CD4-positive, alpha-beta T cell treated with Interleukin-2 at 100 ng/mL for 4 hours (primary cell): Measurements from ENCODE around the gene IFI44.
A peak's percentile ranks its signal among the peaks of the same experiment; 100 is the strongest.

Experiments
- DNase-seq: peaks from one replicate; pipeline ENCODE4 v3.0.0-alpha.2; 2020; ENCODE audit warnings: low spot score

Gene IFI44

DNA sequence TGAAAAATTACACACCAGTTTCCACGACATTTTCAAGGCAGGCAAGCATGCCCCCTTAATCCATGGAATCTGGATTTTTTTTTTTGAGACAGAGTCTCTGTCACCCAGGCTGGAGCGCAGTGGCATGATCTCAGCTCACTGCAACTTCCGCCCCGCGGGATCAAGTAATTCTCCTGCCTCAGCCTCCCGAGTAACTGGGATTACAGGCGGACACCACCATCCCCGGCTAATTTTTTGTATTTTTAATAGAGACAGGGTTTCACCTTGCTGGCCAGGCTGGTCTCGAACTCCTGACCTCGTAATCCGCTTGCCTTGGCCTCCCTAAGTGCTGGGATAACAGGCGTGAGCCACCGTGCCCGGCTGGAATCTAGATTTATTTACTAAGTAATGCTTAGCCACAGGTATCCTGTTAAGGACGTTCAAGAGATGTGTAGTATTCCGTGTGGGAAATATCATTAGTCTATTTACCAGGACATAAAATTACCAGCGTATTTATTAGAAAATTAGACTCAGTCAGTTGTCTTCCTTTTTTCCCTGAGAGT, 2.5 kb downstream of the IFI44 start:
- DNase-seq, result no peak

- DNase-seq, result no peak
These were observed 9.3 kb downstream of the IFI44 start for GRCh38 chr1:78658901-78659300.

- no peak for DNase-seq
These were observed 14.3 kb downstream of the IFI44 start for GRCh38 chr1:78663923-78664322.

DNA sequence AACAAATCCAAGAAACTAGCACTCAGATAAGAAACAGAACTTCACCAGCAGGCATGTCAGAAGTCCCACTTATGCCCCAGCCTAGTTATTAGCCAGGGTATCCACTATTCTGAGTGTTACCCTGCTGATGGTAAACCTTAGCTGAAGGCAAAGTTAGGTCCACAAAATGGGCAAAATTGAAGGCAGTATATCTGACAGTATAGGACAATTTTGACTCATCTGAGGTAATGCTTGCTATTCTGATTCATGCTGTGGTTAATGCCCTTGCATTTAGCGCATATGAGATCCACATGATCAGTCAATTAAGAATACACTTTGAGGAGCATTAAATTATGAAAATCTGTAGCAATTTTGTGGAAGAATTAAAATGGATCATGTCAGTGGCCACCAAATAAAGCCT, 15.1 kb downstream of the IFI44 start:
- no peak for DNase-seq

GRCh38 chr1:78665809-78666208, 16.2 kb downstream of the IFI44 start:
- no peak for DNase-seq

DNA sequence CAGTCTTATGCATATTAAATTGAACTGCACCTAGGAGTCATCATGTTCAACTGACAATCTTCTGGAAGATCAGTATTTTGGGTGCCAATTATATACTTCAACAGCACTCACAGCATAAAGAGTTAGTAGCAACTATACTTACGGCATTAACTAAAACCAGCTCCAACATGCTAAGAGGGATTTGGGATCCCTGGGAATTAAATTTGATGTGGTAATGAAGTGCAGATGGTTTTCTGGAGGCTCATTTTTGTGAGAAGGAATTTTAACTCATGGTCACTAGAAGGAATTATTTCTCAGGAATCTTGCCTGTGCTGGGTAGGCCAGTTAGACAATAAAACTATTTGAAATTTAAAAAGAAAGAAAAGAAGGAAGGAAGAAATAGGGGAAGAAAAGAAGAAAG, 18.3 kb downstream of the IFI44 start:
- no peak for DNase-seq

- no peak for DNase-seq
These were observed 18.8 kb downstream of the IFI44 start for GRCh38 chr1:78668427-78668826.

- no peak for DNase-seq
These were observed 22.8 kb downstream of the IFI44 start for GRCh38 chr1:78672428-78672827.

DNA sequence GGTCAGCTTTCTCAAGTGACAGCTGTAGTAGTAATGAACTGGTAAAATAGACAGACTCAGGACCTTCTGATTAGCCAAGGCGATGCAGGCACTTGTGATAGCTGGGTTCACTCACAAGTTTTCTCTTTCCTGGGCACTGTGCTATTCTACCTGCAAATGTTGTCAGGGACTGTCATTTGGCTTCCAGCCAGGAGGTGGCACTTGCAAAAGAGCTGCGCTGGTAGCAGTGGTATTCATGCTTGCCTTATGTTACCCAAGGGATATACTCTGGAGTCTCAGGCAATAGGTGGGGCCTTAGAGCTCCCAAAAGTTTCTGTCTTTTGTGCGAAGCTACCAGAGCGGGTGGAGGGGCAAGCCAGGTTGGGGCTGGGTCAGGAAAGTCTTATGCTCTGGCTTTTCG, 23.5 kb downstream of the IFI44 start:
- peak; percentile 15 for DNase-seq

GRCh38 chr1:78676347-78676982, 26.8 kb downstream of the IFI44 start:
- DNase-seq, result peak; percentile 76

GRCh38 chr1:78676993-78677392, 27.4 kb downstream of the IFI44 start:
- DNase-seq, result no peak

GRCh38 chr1:78677788-78678187, 28.2 kb downstream of the IFI44 start:
- DNase-seq, result no peak

DNA sequence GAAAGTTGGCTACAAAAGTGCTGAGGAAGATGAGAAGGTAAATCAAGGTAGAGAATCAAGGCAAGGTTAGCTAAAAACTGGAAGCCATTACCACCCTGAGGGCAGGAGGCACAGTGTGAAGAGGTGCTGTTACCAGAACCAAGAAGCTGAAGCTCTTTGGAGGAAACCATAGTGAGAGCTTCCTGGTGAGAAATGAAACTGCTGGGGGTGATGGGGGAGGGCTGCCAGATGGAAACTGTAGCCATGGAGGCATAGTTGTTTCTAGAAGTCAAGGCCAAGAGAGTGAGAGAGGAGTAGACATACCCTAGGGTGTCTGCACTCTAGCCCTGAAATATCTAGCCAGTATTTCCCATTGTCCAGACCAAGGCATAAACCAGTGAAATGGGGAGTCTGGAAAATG, 28.7 kb downstream of the IFI44 start:
- DNase-seq, result no peak

DNA sequence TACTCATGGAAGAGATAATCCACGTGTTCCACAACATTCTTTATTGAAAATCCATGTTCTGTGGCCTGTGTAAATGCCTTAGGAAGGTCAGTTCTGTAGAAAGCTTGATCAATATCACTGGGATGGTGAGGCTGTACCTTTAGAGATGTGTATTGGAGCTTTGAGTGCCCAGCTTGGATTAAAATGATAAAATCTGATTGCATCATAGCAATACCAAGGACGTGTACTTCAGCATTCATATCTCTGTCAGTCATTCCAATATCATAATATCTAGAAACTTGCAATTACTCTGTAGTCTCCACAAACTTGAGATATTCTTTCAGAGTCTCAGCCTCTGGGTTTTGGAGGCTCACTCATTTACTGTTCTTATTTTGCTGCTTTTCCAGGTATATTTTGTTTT, 31.6 kb downstream of the IFI44 start:
- no peak for DNase-seq

- no peak for DNase-seq
These were observed 32.9 kb downstream of the IFI44 start for GRCh38 chr1:78682496-78682895.

DNA sequence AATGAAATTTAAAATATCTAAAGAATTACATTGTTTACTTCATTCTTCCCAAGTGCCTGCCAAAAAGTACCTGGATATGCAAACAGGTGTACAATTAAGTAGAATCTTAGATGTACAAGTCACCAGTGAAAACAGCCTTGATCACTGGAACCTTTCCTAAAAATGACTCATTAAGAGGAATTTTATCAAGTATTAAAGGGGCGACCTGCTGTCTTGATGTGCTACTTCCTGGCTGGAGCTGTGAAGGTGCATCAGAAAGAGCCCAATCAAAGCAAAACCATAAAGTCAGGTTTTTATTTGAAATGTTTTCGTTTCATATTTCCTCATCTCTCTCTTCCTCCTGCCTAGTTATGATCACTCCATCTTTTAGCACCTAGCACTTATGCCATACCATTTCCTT, 33.4 kb downstream of the IFI44 start:
- no peak for DNase-seq

DNA sequence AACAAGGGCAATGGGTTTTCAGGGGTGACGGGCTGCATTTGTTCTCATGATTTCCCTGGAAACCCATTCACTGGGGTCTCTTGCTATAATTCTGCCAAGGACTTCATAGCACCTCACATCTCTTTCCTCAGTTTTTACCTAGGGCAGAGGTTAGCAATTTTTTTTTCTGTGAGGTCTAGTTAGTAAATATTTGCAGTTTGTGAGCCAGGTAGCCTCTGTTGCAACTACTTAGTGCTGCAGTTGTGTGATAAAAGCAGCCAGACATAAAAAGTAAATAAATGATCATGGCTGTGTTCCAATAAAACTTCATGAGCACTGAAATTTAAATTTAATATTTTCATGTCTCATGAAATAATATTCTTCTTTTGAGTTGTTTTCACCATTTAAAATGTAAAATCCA, 37.7 kb downstream of the IFI44 start:
- DNase-seq, result no peak

DNA sequence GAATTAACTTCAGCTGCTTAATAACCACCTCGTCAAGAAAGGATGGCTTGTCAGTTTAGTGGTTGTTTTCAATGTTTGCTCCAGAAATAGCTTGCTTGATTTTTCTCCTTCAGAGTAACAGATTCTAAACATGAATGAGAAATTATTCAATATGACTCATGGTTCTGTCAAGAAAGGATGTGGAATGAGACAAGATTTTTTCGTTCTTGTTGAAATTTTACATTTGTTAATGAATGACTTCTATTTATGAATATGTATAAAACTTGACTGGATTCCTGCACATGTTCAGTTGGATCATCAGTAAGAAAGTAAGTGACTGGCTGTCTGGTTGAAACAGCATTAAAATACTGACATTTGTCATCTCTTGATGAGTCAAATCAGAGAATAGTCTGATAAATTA, 38.3 kb downstream of the IFI44 start:
- no peak for DNase-seq

- no peak for DNase-seq
These were observed 39.1 kb downstream of the IFI44 start for GRCh38 chr1:78688697-78689096.

DNA sequence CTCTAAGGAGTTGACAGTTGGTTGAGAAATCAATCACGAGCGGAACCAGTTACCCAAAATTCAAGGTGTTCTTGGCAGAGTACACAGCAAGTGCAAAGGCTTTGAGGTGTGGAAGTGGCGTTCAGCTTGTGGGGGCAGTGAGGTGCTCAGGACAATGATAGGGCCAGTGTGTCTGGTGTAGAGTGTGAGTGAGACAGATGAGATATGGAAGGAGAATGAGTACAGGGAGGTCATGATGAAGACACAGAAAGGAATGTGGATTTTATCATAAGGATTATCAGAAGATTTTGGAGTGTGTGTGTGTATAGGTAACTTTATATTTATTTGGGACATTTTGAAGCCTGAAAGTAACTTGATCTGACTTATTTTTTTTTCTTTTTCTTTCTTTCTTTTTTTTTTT, 40.9 kb downstream of the IFI44 start:
- no peak for DNase-seq

DNA sequence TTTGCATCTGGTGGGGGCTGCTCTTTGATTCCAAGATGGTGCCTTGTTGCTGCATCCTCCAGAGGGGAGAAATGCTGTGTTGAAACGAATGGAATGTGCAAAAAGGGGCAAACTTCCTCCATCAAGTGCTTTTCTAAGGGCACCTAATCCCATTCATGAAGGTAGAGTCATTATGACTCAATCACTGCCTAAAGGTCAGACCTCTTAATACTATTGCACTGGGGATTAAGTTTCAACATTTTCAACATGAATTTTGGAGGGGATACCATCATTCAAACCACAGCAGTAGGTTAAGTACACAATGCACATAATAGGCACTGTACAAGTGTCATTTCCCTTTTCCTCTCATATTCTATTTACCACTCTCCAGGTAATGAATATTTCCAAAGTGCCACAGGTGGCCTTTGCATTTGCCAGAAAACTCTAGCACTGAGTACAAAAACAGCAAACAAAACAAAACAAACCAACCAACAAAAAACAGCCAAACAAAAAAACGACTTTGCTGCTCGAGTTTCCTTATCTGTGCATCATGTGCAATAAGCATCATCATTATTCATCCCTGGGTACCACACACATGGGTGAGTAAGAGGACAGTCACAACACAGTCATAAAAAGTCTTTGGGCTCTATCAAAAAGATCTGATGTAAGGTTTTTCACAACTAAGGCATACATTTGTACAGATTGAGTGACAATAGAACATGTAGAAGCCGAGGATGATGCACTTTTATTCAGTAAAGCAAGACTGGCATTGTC, 42.5 kb downstream of the IFI44 start:
- no peak for DNase-seq

DNA sequence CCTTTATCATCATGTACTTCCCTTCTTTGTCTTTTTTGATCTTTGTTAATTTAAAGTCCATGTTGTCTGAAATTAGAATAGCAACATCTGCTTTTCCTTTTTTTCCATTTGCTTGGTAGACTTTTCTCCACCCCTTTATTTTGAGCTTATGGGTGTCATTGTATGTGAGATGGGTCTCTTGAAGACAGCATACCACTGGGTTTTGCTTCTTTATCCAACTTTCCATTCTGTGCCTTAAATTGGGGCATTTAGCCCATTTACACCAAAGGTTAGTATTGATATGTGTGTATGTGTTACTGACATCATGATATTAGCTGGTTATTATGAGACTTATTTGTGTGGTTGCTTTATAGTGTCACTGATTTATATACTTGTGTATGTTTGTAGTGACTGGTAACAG, 50.2 kb downstream of the IFI44 start:
- DNase-seq, result no peak

DNA sequence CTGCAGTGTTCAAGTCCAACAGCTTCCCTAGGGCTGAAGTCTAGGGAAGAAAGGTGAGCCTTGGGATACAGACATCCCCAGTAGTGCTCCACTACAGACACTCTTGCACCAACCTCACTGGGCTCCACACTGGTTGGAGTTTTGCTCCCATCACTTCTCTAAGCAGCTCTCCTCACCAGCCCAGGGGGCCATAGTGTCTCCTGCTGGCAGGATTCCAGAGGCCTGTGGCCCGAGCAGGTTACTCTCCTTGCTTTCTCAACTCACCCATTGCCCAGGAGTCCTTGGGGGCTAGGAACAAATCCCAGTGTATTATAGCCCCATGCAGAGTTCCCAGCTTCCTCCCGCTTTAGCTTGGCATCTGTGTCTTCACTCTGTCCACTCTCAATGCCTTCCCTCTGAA, 52.8 kb downstream of the IFI44 start:
- no peak for DNase-seq

GRCh38 chr1:78703806-78704205, 54.2 kb downstream of the IFI44 start:
- no peak for DNase-seq
